Stimulated activated CD8-positive, alpha-beta memory T cell treated with anti-CD3 and anti-CD28 coated beads, Interleukin-15, amount 100 ng/mL, for 48 hours (primary cell): ENCODE measurements around the gene UBE2N.
"Not testable (repeated sequence)": the region's sequence is repeated elsewhere in the genome, so short reads cannot be mapped to it uniquely, and the experiment has no call there.

Experiments used
- DNase-seq, 2 donors: peaks; one replicate each; pipeline ENCODE4 v3.0.0-alpha.2; 2020; ENCODE audit warnings: low read depth in 2 of 2

UBE2N gene

DNA sequence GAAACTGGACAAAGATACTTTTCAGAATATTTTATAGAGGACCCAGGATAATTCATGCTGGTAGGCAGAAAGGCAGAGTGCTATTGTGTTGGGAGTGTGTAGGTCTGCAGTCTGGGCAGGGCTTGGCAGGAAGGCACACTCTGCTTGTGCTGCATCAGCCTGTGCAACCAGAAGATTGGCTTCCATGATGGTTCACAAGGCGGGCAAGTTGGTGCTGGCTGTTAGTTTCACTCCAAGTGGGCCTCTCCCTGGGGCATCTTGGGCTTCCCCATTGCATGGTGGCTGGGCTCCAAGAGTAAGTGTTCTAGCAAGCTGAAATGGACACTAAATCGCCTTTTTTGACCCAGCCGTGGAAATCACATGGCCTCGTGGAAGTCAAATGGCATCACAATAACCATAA lies 1.8 kb upstream of the UBE2N start:
- no peak for DNase-seq

DNA sequence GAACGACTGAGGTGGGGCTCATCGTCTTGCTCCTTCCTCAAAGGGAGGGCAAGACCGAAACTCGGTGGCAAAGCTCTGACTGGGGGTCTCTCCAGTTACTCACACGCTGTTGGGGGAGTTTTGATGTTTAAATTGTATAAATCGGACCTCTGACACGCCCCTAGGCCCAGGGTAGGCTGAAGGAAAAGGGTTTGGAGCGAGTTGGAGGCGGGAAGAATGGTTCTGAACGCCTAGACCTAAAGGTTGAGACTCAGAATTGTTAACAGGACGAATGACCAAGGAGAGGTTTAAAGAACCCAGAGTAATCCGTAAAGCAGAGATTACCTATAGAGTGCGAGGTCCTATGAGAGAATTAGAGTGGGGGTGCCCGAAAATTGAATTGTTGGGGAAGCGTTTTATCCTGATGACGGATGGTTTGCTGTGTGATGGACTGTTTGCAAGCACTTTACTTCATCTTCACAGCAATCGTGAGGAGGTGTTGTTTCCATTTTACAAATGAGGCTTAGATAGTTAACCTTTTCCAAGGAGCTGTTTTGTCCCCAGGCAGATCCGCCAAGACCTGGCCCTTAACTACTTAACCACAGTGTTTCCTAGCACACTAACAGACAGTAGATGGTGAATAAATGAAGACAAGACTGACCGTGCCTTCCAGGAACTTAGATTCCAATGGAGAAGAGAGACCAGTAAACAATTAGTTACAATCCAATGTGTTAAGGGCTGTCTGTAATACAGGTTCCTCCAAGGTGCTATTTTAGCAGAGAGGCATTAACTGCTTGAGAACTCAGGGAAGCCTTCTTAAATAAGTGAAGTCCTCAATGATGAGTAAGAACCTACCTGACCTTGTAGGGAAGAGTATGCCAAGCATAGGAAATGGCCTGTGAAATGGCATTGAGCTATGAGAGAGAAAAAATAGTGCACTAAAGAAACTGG lies 929 bp upstream of the UBE2N start:
- no peak for DNase-seq

GRCh38 chr12:93441081-93441616 lies 598 bp downstream of the UBE2N start:
- peak in 1 of 2 donors; percentile 26 for DNase-seq

- DNase-seq, result no peak
These were observed 1.5 kb downstream of the UBE2N start for GRCh38 chr12:93440043-93440835.

GRCh38 chr12:93438266-93439050 lies 3.3 kb downstream of the UBE2N start:
- DNase-seq, result no peak

DNA sequence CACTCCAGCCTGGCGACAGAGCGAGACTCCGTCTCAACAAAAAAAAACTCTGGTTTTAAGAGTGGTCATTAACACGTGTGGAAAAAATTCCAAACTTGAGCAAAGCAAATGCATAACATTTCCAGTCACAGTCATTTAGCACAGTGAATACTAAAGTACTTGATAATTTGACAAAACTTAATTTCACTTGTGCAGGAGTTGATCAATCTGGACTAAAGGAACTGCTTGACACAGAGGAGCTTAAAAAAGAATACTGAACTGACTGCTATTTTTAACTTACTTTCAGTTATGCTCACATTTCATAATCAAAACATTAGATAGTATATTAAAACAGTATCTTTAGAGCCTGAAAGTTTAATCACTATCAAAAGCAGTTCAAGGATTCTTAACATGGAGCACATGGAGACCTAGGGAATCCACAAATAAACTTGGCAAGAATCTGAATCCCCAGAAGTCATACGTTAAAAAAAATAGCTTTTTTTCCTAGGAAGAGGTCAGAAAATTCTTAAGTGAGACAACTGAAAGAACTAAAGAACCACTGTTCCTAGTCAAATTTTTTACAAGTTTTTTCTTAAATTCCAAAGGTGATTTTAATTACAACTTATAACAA lies 7.4 kb downstream of the UBE2N start:
- no peak for DNase-seq

DNA sequence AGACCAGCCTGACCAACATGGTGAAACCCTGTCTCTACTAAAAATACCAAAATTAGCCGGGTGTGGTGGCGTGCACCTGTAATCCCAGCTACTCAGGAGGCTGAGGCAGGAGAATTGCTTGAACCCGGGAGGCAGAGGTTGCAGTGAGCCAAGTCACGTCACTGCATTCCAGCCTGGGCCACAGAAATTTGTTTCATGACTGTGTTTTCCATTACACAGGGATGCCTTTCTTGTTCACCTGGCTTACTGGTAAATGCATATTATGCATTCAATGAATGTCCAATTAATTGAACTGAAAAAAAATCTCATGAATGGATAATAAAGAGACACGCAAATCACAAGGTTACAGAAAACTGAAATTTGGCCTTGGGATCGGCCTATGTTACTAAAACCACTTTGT lies 9.7 kb downstream of the UBE2N start:
- DNase-seq, result not testable (repeated sequence)

GRCh38 chr12:93430280-93430679 lies 11.5 kb downstream of the UBE2N start:
- no peak for DNase-seq

- DNase-seq, result no peak
These were observed 11.9 kb downstream of the UBE2N start for GRCh38 chr12:93429852-93430251.

DNA sequence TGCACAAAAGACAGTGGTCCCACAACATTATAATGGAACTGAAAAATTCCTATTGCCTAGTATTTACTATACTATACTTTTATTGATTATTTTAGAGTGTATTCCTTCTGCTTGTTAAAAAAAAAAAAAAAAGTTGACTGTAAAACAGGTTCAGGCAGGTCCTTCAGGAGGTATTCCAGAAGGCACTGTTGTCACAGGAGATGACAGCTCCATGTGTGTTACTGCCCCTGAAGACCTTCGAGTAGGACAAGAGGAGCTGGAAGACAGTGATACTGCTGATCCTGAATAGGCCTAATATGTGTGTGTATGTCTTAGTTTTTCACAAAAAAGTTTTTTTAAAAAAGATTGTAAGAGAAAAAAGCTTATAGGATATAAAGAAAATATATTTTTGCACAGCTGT lies 12.3 kb downstream of the UBE2N start:
- DNase-seq, result no peak

DNA sequence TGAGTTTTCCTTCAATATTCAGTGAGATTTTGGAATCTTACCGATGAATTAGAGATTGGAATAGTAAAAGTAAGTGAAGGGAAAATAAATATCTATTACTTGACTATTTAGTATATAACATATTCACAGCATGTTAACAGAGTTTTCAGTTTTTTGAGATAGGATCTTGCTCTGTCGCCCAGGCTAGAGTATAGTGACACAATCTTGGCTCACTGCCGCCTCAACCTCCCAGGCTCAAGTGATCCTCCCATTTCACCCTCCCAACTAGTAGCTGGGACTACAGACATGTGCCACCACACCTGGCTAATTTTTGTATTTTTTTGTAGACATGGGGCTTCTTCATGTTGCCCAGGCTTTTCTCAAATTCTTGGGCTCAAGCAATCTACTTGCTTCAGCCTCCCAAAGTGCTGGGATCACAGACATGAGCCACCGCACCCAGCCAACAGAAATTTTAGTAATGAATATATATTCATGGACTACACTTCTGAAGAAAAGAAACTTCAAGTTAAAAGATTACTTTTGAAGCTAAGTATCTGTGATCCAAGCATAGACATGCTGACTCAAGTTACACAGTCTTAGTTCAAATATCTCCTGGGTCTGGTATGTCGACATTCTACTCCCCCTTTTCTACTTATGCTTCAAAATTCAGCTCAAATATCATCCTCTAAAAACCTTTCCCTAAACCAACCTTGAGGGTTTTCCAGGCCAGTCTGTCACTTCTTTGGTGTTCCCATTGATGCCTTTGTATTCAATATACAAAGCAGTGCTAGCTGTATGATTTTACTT lies 13.8 kb downstream of the UBE2N start:
- no peak for DNase-seq

DNA sequence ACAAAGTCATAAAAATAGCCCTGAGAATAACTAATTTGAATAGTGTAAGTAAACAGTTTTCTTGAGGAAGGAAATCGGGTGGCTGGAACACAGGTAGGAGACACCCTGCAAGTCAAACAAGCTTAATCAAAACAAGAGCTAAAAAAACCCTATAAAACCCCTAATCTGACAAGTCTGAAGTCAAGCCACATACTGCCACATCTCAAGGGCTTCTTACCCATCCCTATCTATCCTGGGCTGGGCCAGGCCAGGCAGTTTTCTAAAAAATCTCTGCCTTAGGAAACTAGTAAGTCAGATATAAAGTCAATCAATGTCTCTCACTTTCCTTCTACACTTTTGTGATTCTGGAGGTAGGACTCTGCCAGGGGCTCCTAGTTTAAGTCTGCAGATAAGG lies 15.3 kb downstream of the UBE2N start:
- no peak for DNase-seq

DNA sequence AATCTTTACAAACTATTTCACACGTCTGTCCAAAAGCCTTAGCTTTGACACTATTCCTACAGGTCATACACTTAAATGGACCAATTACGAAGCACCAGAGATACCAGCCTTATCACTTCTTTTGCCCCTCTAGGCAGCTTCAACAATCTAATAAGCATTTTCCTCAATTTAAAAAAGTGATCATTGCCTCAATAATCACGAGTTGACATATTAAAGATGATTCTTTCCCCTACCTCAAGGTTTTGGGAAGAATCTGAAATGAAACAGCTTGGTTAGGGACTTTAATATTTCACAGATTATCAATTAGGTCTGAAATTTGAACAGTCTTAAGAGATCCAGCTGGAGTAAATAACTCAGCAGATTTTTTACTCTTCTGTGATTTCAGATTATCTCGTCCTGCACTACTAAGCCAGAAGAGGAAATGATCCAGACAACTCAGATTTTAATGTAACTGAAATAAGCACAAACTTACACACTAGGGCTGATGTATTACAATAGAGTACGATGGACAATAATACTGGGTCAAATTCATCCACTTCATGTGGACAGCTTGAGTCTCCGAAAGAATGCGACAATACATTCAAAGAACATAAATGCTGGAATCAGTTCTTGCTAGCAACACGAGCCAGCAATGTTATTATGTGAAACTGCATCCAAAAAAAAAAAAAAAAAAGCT lies 15.9 kb downstream of the UBE2N start:
- DNase-seq, result no peak

DNA sequence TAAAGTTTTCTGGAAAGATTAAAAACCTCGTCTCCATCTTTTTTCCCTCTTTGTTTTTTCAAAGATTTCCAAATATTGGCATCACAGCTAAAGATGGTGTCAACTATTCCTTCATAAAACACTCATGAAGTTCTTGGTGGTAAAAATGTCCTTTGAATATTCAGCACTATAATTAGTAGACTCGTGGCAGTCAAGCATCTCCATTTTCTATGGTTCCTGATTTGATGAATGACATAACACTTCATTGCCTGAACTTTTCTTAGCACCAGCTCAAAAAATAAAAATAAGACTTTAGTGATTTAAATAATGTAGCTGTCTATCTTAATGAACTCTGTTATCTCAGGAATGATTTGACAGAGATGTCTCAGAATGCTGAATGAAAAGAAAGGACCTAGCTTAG lies 19.7 kb downstream of the UBE2N start:
- DNase-seq, result no peak

DNA sequence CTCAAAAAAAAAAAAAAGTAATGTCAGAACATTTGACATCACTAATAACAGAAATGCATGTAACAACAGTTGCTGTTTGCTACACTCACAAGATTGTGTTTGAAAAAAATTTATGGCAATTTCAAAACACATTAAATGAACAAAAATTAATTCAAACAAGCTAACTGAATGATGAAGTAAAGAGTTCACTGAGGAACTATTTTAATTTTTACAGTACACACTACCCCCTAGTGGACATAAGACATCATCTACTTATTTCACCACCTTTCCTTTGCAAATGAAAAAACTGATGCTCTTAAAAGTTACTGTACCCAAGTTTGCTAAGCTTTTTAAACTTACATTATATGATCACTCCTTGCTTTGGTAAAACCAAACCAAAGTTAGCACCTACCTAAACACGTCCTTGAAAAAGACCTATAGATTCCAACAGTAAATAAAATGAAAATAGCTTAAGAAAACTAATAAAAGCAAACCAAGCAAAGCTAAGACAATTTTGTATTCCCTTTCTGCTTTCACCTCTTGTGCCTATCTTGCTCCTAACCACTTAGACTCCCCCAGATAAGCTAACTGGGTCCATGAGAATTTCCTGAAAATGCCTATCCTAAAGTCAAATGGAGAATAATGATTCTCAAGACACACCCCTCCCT lies 22.2 kb downstream of the UBE2N start:
- DNase-seq, result no peak

- no peak for DNase-seq
These were observed 23.7 kb downstream of the UBE2N start for GRCh38 chr12:93417967-93418480.

DNA sequence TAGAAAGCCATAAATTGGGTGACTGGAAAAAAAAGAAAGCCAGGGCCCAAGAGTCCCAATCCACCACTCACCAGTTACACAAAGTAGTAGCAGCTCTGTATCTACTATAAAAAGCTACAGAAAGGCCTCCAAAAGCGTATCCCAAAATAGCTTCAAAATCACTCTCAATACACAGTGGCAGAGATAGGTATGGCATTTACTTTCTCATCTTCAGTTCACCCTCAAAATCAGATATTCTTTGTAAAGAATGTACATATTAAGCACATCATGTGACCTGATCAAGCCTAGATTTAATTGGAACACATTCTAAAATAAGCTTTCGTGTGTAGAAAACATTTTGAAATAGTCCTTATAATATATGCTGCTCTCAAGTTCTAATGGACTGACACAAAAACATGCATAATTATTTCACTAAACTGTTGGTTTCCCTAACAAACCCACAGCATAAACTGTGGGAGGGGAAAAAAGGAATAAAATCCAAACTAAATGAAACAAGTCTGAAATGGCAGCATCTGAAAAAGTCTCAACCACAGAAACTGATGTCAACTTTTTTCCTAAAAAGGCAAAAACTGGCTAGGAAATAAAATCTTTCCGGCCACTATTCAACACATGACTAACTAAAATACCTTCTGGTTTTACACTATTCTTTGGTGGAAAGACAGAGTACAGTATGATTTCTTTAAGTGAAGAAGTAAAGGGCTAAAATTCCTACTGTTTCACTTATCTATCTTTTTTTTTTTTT lies 25.9 kb downstream of the UBE2N start:
- DNase-seq, result no peak

DNA sequence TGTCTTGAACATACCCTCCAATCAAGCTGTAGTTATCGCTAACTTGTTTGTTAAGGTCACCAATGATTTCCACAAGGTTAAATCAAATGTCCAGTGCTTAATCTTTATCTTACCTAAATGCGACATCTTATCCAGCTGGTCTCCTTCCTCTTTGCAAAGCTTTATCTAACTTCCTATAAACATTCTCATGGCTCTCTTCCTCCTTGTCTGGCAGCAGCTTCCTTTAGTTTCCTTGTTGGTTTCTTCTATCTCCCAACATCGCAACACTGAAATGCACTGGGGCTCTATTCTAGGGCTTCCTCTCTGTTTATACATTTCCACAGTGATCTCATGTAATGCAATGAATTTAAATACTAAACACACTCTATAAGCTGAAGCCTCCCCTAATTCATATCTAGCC lies 28.7 kb downstream of the UBE2N start:
- no peak for DNase-seq

DNA sequence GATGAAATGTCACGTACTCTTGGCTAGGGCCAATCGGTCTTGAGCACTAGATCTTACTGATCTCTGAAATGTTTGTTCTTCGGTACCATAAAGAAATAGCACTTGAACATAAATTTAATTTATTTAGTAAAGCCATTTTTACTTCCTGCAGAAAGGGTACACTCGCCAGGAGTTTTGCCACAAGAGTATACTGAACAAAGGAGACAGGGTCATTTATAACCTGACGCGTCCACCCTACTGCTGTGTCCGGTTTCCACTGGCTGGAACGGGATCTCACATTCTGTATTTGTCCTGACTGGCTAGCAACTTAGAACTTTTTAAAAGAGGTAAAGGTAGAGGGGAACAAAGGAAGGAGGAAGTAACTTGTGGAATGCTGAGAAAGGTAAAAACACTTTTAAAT lies 29.4 kb downstream of the UBE2N start:
- not testable (repeated sequence) for DNase-seq
